Activated CD4-positive, alpha-beta T cell treated with anti-CD3 and anti-CD28 coated beads, Interleukin-2, amount 50 U/mL, for 1 hour (primary cell): ENCODE results near the gene CCDC188.

Experiments
- DNase-seq: peaks from one replicate; pipeline ENCODE4 v3.0.0-alpha.2; 2020

CCDC188 gene

DNA sequence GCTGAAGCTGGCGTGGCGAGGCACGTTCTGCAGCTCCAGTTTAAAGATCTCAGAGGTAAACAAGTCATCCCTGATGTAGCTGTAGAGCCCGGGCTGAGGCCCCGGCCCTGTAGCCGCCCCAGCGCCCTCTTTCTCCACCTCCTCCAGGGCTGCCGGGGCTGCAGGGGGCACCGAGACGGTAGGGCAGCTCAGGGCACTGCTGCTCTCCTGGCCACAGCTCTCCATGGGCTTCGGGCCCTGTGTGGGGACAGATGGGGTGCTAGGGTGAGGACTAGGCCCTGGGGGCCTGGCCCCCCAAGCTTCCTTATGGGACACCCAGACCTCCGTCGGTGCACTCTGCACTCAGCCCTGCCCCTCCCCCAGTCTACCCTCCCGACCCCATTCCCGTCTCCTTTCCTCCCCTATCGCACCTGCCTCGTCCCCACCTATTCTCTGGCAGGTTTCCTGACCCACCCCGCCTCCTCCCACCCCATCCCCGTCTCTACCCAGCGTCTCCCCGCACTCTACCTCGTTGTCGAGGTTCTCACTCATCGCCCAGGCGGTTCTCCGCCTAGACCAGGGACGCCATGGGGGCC, 34.4 kb downstream of the CCDC188 start:
- no peak for DNase-seq

DNA sequence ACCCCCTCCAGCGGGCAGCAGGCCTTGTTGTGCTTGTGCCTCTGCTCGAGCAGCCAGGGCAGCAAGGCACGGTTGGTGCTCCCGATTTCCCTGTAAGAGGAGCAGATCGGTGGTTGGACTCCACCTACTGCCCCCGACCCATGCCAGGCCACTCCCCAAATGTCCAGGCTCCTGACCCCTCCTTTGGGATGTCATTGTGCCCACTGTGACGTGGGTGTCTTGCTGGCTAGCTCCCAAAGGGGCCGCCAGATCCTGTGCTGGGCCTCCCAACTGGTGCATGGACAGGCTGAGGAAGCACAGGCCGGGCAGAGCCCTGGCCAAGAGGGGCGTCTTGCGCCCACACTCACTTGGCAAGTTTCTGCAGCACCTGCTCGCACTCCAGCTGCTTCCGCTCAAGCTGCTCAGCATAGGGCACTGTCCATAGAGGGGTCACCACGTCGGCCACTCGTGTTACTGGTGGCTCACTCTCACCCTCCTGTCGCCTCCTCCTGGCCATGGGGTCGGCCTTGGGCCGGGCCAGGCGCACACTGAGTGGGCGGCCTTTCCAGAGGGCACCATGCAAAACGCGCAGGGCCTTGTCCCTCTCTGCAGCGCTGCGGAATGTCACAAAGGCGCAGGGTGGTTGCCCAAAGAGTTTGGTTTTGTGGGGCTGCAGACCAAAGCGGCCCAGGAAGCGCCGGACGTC, 35.0 kb downstream of the CCDC188 start, which contains the start of gene RANBP1:
Gene RANBP1, plus strand, starts transcription at position 414 of the 685 bp plus-strand sequence. Its CDS starts 81 bp downstream, at position 495.
- no peak for DNase-seq

DNA sequence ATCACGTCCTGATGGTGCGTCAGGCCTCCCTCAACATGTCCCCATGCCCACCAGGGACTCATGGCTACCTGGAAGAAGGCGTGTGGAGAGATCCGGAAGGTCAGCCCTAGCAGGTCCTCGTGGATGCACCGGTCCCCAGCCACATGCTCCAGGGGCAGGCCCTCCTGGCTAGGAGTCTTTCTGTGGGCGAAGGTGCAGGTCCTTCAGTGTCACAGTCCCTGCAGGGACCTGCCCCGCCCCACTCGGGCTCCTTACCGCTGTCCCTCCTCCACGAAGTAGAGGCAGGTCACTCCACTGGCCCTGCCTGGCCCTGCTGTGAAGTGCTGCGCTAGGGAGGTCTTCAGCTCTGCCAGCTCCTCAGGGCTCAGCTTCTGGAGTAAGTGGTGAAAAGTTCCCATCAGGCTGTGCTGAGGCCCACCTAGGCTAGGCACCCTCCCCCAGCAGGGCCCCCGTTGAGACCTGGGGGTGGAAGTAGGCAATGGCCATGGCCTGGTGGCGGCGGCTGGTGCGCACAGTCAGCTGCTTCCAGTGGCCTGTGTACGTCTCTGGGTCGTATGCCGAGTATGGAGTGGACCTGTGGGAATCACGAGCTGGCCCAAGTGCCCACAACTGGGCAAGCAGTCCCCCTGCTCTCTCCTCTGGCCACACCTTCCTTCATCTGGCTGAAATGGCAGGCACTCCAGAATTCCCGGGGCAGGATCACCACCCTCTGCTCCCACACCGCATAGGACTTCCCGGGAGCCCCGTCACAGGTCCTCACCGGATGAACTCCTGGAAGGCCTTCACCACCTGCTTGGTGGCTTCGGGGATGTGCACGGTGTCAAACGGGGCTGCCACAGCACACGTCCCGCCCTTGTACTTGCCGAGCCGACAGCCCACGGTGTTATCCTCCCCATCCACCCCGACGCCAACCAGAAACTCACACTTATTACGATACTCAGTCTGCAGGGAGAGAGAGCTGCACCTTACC, 36.1 kb downstream of the CCDC188 start:
- no peak for DNase-seq

DNA sequence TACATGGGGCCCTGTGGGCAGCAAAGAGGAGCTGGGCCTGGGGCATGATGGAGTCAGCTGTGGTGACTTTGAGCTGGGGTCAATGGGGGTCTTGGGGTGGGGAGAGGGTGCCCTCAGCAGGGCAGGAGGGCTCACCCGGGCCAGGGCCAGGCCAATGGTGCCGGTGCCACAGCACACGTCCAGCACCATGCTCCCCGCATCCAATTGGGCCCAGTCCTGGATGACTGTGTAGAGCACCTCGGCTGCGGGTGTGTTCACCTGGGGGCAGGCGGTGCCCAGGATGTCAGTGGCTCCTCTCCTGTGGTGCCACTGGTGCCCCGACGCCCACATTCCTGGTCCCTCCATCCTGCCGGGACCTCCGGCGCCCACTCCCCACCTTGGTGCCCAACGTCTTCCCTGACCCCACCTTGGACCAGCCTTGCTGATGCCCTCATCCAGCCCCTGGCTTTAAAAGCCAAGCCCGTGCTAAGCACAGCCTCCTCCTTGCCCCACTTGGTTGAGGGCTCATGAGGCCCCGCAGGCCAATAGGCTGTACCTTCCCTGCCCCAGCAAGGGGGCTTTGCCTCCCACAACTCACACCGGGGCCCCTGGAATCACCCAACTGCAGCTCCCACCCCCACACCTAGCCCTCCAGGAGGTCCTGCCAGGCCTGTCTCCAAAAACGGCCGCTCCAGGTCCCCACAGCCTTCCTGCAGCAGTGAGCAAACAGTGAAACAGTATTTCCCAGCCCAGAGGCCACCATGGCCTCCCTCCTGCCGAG, 37.1 kb downstream of the CCDC188 start:
- no peak for DNase-seq

DNA sequence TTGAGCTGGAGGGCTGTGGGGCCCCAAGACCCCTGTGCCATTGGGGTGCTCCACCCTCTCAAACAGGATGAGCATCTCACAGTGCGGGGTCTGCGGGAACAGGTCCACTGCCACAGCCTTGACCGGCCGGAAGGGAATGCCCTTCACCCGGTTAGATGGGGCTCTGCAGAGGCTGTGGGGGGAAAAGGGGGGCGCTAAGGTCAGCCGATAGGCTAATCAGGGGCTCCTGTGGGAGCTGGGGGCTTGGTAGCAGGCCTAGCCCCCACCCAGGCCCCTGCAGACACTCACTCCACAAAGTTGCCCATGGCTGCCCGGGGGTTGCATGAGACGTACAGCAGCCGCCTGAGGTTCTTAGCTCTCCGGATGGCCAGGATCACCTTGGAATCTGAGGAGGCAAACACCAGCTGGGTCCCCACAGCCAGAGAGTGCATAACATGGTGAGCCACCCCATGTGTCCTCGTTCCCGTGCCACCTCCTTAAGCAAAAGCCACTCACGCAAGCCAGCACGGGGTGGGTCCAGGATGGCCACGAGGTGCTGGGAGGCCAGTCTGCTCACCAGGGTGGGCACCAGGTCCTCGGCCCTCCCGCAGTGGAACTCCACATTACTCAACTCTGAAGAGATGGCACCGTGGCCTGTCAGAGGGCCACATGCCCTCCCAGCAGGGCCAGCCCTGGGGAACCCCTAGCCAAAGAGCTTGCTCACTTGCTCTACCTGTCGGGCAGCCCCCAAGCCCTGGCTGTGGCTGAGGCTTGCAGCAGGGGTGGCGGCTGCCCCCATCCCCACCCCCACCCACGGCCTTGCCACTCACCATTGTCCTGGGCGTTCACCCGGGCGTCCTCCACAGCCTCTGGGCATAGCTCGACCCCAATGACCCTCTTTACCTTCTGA, 38.0 kb downstream of the CCDC188 start:
- DNase-seq = no peak

DNA sequence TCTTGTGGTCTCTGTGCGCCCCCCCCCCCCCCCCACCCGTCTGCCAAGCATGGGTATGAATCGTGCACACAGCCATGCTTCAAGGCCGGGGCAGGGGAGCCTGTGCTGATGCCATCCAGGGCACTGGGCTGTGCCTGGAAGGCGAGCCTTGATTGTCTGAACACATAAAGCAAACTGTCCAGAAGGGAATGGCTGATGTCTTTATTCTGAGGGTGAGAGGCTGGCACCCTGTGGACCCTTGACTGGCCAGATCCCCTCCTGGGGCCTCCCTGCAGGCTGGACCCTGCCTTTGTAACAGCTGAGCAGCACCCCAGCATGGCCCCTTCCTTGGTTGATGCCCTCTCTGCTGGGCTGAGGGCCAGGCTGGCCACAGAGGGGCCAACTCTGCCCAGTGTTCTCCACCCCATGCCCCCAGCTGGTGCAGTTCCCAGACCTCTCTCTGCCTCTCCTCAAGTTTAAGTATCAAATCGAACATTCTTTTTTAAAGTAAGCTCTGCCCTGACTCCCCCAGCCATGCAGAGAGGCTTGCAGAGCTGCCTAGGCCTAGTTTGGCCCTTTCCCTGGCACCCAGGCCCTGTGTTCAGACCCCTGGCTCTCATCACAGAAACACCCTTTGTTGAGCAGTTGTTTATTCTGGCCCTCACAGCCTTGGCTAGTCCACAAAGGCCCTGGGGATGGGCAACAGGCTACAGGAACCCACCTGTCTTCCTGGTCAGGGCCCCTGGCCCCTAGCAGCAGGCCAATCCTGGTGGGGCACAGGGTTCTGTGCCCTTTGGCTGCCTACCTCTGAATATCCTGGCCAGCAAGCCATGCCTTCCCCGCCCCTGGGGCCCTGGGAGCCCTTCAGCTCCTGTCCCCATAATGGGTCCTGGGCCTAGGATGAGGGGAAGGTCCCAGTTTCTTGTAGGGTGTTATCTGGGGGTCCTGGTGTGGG, 38.9 kb downstream of the CCDC188 start:
- DNase-seq = no peak

DNA sequence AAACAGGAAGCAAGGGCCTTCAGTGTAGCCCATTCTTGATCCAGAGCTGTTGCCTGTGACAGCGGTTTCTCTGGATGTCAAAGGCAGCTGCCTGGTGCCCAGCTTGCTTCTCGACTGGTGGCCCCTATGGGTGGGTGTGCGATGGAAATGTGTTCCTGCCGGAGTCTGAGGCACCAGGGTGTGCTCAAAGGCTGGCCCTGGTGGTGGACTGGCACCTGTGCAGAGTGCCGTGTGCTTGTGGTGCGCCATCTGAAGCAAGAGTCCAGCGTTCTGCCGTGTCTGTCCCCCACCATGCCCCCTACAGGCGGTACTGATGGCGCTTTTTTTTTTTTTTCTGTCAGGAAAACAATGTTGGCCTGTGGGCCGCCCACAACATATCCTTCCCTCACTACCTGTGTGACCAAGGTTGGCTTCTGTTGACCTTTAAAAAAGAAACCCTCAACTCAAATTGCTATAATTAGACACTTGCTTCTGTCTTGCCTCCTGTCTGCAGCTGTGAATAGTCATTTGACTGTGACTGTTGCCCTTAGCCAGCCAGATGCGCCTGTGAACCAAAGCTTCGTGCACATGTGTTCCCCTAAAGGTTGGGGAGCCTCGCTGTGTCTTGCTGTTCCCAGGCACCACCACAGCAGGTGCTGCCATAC, 39.7 kb downstream of the CCDC188 start:
- no peak for DNase-seq

DNA sequence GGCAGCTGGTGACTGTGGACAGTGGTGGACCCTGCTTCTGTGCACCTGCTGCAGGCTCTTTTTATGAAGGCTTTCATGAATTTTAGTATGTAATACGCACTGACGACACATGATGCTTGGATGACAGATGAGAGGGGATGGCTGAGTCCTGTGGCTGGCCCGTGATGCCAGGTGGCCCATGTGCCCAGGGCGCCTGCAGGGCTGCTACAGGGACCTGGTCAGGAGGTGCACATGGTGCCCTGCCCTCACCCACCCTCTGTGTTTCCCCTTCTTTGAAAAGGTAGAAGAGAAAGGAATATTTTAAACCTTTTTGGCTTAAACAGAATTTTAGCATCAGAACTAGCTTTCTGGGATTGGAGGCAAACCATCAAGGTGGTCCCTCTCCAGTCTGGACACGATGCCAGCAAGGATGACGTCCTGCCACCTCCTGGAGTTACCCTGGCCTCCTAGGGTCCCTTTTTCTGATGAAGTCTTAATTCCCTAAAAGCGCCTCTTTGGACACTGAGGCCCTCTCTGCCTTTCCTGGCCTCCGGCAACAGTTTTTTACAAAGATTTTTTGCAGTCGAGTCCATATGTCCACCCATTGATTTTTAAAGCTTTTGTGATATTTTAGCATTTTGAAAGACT, 40.4 kb downstream of the CCDC188 start:
- DNase-seq = no peak

DNA sequence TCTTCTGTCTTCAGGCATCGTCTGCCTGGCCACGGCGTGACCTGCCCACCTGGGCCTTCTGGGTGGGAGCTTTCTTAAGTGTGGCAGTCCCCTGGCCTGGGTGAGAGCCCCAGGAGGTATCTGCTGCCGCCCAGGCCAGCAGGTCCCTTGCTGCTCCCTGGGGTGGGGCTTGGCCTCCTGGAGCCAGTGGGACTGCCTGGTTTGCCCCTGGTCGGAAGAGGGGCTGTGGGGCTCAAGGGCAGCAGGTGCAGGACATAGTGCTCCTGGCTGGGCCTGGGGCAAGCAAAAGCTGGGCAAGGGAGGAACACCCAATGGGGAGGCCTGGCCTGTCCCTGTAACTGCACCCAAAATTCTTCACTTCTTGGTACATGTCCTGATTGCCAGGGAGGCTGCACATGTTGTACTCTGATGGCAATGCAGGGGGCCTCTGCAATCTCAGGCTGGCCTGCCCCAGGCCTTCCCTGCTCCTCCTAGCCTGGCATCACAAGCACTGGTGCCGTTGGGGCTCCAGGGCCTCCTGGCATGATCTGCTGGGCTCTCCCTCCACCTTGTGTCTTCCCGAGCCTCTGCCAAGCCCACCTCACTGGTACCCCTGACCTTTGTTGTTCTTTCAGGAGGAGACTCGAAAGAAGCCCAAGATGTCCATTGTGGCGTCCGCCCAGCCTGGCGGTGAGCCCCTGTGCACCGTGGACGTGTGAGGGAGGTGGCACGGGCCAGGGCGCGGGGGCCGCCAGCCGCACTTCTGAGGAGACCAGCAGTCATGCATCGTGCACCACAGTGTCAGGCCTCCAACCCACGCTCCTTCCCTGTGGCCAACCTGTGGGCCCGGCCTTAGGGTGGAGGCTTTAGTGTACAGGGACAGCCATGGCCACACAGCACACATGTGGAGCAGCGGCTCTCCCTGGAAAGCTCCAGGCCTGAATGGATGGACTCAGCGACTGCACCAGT, 41.2 kb downstream of the CCDC188 start:
- no peak for DNase-seq

DNA sequence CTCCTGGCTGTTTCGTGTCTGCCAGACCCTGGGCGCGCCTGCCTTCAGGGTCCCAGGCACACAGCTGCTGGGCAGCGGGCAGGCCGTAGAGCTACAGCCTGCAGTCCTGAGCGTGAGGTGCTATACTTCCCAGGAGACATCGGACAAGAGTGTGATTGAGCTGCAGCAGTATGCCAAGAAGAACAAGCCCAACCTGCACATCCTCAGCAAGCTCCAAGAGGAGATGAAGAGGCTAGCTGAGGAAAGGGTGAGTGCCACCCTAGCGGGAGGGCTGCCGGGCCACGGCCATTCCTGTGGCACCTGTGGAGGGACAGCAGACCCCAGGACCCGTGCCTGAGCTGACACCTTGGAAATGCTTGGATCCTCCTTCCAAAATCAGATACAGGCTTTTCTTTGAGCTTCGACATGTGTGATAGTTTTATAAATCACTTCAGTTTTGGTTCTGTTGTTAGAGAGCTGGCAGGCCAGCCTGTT, 42.1 kb downstream of the CCDC188 start:
- DNase-seq = no peak

DNA sequence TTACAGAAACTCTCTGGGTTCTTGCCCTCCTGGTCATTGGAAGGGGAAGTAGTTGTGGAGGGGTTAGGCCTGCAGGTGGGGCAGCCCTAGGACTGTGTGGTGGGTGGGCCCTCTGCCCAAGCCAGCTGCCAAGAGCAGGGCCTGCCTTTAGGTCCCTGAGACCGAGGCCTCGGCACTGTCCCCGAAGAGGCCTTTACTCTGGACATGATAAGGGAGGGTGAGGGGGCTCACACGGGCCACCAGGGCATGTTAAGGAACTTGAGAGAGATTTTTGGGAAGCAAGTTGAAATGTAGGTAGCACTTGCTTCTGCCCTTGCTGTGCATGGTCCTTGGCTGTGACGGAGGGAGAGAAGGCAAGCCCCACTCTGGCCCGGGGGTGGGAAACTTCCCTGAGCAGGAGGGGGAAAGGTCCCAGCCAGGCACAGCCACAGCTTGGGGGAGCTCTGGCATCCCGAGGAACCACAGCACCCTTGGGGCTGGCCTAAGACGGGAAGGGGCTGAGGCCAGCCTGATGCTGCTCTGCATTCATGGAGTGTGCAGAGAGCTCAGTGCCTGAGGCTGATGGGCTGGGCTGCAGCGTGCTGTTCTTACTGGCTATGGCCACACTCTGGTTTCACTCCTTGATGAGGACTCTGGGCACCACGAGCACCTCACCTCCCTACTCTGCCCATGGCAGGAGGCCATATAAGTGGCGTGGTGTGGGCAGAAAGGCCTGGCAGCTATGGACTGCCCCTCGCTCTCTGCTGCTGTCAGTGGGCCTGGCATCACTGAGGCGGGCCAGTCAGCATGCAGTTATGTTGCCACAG, 42.7 kb downstream of the CCDC188 start:
- no peak for DNase-seq

DNA sequence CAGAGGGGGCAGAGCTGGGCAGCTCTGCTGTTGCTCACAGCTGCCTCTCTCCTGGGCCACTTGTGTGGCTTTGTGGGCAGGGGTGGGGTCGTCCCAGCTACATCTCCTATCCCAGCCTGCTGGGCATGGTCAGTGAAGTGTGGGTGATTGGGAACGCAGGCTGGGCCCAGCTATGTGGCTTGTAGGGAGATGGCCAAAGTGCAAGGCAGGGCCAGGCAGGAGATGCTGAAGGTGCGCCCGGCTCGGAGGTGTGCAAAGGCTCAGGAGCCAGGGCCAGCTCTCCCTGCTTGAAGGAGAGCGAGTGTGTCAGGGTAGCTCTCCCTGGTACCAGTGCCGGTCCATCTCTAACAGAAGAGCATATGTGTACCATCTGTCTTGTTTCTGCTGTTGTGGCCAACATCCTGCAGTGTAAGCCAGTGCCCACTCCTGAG, 43.4 kb downstream of the CCDC188 start:
- DNase-seq = no peak

DNA sequence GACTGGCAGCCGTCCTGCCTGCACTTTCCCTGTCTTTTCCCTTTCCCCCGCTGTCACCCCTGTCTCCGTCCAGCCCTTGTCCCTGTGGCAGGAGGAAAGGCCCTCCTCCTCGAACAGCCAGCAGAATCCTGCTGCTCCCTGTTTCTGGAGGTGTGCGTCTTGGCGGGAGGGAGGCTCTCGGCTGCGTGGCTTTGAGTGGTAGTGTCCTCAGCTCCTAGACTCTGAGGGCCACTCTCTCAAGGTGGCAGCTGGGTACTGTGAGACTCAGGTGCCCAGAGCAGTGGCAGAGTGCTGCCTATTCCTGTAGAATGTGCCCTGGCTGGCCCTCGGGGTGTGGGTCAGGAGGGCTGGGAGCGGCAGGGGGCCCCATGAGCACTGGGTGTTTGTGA, 44.0 kb downstream of the CCDC188 start:
- DNase-seq = no peak

DNA sequence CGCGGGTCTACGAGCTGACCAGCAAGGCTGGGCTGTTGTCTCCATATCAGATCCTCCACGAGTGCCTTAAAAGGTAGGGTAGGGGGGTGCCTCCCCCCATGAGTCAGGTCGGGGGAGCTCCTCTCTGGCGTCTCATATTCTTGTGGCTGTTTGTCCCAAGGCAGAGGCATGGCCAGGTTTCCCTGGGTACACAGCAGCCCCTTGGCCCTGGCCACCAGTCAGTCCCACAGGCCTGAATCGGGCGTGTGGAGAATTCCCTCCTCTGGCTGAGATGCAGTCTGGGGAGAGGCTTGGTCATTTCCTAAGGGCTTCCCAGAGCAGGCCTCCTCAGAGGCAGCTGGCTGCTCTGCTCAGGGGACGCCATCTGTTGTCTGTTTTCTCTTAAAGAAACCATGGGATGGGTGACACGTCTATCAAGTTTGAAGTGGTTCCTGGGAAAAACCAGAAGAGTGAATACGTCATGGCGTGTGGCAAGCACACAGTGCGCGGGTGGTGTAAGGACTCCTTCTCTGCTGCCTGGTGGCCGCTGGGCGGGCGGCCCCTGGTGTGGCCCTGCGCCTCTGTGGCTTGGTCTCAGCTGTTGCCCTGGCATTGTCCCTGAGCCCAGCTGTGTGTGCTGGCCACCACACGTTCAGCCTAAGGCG, 44.5 kb downstream of the CCDC188 start:
- DNase-seq = no peak

DNA sequence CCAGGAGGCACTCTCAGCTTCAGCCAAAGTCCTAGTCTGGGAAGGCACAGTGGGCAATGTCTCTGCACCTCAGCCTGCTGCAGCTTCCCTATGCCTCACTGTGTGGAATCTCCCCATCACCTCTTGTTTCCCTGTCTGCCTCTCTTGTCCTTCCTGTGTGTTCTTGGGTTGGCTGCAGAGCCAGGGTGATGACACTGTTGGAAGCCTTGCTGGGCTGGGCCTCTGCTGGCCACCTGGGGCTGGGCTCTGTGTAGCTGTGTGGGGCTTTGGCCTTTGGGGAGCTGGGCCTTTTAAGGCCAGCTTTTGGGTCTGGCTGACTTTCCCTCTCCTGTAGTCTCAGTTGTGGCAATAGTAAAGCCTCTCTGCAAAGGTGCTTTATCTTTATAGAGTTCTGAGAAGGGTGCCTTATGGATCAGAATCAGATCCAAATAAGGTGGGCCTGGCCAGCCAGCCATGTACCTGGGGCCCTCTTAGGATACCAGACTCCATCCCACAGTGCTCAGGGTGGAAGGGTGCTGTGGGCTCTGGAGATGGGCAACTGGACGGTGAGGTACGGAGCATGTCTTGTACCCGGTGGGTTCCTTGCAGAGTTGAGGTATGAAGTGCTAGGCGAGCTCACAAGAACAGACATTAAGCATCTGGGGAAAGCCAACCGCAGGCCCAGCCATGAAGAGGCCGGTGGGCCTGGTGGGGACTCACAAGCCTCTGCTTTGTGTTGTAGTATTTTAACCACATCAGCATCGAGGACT, 45.2 kb downstream of the CCDC188 start:
- no peak for DNase-seq

DNA sequence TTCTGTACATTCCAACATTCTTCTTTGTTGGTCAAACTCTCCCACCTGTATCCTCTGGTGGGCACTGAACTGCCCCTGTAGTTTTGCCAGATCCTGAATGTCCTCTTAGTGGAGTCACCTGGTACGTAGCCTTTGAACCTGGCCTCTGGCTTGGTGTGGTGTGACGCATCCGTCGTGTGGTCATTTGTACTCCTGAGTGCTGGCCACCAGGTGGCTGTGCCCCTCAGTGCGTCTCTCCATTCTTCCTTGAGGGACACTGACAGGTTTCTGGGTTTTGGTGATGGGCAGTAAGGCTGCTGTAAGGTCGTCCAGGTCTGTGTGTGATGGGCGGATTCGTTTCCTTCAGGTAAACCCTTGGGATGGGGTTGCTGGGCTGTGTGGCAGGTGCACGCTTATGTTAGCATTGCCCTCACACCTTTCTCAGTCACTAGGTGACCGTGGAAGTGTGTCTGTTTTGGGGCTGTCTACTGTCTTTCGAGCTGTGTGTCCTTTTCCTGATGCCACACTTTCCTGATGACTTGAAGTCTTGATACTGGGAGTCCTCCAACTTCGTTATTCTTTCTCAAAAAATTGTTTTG, 48.6 kb downstream of the CCDC188 start:
- DNase-seq = no peak
